Stimulated activated CD8-positive, alpha-beta memory T cell treated with anti-CD3 and anti-CD28 coated beads, Interleukin-12 subunit alpha, Interleukin-12 subunit beta, amount 100 ng/mL, for 24 hours (primary cell): Measurements from ENCODE around the gene AHRR.

Experiments
- DNase-seq: peaks from one replicate; pipeline ENCODE4 v3.0.0-alpha.2; 2020; ENCODE audit errors: extremely low read depth

The AHRR gene

GRCh38 chr5:346229-346935, 24.9 kb downstream of the AHRR start:
- no peak for DNase-seq

GRCh38 chr5:347712-348284, 26.3 kb downstream of the AHRR start:
- DNase-seq = no peak

- DNase-seq = no peak
Measured at GRCh38 chr5:348726-349125, 27.2 kb downstream of the AHRR start.

- DNase-seq = no peak
Measured at GRCh38 chr5:350355-350754, 28.8 kb downstream of the AHRR start.

DNA sequence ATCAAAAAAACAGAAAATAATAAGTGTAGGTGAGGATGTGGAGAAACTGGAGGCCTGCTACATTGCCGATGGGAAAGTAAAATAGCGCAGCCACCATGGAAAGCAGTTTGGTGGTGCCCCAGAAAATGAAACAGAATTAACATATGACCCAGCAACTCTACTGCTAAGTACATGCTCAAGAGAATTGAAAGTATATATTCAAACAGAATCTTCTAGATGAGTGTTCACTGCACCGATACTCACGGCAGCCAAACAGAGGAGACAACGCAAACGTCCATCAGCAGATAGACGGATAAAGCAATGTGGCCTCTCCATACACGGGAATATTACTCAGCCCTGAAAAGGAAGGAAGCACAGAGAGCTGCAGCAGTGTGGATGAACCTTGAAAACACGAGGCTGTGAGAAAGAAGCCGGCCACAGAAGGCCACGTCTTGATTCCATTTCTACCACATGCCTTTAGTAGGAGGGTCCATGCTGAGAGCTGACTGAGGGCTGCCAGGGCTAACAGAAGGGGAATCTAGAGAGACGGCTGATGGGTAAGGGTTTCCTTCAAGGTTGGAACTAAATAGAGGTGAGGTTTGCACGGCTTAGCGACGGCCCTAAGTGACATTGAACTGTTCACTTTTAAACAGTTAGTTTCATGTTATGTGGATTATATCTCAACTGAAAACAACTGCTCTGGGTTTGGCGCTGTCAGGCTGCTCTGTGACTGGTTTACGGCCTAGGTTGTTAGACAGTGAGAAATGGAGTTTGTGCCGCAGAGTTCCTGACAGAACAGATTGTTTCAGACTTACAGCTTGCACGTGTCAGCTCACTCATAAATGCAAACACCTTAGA, 29.8 kb downstream of the AHRR start:
- no peak for DNase-seq

GRCh38 chr5:351921-352245, 30.4 kb downstream of the AHRR start:
- no peak for DNase-seq

DNA sequence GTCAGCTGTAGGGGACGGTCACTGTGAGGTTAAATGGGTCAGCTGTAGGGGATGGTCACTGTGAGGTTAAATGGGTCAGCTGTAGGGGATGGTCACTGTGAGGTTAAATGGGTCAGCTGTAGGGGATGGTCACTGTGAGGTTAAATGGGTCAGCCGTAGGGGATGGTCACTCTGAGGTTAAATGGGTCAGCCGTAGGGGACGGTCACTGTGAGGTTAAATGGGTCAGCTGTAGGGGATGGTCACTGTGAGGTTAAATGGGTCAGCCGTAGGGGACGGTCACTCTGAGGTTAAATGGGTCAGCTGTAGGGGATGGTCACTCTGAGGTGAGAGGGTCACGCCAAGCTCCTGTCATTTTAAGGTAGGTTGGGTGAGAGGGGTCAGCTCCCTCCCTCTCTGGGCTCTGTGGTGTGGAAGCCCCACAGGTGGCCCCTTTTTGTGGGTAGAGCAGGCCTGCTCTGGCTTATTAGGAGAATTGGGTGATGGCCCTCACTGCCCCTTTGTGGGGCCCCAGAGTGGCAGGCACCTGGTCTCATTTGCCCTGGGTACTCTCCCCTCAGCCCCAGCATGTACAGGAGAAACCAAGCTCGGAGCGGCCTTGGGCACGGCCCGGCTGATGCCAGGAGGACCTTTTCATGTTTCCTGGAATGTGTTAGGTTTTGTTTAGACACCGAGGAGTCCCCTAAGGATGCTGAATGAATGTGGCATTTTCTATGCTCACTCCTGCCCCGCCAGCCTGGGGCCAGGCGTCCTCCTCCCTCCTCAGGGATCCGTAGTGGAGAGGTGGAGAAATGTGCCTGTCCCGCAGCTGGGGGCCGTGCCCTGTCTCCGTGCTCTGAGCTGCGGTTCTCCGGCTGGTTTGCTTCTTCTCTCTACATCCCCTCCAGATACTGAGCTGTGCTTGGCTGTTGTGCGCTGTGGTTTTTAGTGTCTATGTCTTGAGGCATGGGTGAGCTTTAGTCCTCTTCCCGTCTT, 31.4 kb downstream of the AHRR start:
- DNase-seq = no peak

DNA sequence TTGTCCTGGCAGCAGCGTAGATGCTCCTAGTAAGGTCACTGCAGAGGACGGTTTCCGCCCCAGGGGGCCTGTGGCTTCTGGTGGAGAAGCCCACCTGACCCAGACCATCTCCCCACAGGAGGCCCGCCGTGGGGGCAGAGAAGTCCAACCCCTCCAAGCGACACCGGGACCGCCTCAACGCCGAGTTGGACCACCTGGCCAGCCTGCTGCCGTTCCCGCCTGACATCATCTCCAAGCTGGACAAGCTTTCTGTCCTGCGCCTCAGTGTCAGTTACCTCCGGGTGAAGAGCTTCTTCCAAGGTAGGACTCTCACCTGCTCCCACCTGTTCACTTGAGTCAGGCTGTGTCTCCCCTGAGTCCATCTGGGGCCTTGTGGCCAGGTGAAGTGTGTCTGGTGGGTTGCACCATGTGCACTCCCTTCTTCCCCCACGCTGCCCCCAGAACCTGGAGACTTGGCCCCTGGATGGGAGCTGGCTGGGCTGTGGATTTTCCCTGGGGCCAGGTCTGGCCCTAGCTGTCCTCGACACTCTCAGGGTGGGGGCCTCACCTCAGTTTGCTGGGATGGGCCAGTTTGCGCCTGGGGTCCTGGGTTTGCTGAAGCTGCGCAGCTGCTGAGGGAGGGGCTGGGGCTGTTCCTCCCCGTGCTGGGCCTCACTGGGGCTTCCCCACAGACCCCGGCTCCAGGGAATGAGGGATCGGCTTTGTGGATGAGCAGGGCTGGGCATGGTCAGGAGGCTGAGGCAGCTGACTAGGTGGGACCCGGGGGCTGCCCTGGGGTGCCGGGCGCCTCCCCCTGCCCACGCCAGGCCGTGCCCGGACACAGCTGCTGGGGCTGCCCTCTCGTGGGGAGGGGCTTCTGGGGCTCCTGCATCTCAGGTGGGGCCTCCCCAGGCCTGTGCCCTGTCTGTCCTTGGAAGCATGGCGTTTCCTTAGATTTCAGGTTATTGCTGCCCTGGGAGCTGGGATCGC, 32.4 kb downstream of the AHRR start:
- no peak for DNase-seq

GRCh38 chr5:354581-355378, 33.3 kb downstream of the AHRR start:
- DNase-seq = no peak

- no peak for DNase-seq
Measured at GRCh38 chr5:355379-355935, 33.9 kb downstream of the AHRR start.

DNA sequence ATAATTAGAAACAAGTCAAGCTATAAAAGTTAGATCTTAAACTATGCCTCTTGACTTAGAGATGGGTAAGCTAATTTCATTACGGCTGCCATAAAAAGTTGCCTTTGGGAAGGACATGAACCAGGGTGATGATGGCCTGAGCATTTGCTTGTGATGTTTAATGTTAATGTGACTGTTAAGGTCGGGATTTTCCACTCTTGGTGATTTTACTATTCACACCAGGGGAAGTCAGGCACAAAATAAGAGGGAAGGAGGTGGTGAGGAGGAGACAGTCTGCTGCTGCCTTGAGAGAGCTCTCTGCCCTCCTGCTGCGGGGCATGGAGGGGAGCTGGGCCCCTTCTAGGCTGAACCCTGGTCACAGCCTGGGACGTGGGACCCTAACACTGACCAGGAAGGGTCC, 34.4 kb downstream of the AHRR start:
- DNase-seq = no peak

DNA sequence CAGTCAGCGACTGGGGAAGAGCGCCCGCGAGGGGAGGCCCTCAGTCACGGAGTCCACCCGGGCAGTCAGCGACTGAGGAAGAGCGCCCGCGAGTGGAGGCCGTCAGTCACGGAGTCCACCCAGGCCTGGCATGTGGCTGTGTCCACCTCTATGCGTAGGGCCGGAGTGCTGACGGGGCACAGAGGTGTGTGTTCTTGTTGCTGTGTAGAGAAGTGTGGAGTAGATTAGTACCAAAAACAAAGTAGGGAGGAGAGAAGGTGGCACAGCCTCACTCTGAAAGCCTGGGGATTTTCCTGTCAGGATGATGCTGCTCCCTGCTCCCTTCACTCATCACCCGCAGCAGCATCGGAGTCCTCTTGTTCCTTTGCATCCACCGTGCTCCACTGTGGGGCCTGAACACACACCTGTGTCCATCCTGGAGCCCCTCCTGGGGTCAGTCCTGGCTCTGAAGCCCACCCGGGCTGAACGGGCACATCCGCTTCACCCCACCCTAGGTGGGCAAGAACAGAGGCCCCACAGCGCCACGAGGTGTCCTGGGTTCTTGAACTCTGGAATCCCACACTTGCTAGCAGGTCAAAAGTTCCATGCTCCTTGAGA, 37.9 kb downstream of the AHRR start:
- DNase-seq = no peak

- DNase-seq = no peak
Measured at GRCh38 chr5:360257-361027, 38.9 kb downstream of the AHRR start.

- DNase-seq = no peak
Measured at GRCh38 chr5:362189-362588, 40.7 kb downstream of the AHRR start.

GRCh38 chr5:362978-363765, 41.7 kb downstream of the AHRR start:
- DNase-seq = no peak

- DNase-seq = no peak
Measured at GRCh38 chr5:364497-364896, 43.0 kb downstream of the AHRR start.

DNA sequence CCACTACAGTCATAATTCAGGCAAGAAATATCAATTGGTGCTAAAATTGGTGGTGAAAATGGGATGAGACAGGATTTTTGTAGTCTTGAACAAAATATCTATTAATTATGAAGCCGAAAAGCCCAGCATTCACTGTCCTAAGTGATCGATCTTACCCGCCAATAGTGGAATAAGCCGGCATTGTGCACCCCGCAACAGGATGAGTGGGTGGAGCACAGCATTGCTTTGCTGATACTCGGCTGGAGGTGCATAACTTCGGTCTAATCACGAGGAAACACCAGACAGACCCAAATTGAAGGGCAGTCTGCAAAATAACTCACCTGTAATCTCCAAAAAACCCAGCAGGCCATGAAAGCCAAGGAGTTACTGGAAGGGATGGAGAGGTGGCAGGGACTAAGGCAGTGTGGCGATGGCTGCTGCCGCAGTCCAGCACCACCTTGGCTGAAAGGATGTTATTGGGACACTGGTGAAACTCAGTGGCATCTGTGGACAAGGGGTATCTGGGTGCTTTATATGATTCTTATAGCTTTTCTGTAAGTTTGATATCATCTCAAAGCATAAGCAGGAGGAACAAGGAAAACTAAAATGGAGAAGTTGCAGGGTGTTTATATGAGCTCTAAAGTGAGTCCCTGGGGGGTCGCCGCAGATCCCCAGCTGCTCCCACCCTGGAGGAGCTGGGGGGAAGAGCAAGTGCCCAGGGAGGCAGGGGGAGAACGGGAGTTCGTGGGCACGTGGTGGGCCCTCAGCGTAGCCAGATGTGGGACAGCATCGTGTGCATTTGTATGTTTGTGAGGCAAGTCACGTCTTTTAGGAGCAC, 45.2 kb downstream of the AHRR start:
- no peak for DNase-seq
